GM12875 (cell line): ENCODE results near the gene TMEM141.

Experiments used
- H3K4me3 ChIP-seq: one replicate; pipeline ENCODE4 v1.5.1; 2011; ENCODE audit warnings: low read depth, low read length, control low read depth
- CTCF ChIP-seq: IDR thresholded peaks from 2 replicates; pipeline ENCODE4 v1.5.1; 2011; ENCODE audit warnings: low read depth, mild to moderate bottlenecking, control low read depth, inconsistent platforms, low read length, moderate library complexity, borderline replicate concordance; ENCODE audit not compliant: insufficient read depth

Gene TMEM141

DNA sequence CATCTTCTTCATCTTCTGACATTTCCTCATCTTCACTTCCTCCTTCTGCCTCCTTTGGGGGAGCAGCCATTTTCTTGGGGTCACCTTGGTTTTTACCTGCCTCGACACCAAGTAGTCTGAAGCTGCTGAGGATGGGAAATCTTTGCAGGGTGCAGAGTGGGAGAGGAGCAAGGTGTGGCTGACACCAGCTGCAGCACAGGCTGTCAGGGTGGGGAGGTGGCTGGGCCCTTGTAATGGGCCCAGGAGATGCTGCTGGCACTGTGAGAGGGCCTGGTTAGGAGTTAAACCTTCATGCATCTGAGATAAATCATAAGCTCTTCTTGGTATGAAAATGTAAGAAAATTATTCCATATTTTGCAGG, 24.3 kb downstream of the TMEM141 start:
- TF ChIP-seq CTCF, result no peak
- H3K4me3 ChIP-seq, result no peak overlapping the region

DNA sequence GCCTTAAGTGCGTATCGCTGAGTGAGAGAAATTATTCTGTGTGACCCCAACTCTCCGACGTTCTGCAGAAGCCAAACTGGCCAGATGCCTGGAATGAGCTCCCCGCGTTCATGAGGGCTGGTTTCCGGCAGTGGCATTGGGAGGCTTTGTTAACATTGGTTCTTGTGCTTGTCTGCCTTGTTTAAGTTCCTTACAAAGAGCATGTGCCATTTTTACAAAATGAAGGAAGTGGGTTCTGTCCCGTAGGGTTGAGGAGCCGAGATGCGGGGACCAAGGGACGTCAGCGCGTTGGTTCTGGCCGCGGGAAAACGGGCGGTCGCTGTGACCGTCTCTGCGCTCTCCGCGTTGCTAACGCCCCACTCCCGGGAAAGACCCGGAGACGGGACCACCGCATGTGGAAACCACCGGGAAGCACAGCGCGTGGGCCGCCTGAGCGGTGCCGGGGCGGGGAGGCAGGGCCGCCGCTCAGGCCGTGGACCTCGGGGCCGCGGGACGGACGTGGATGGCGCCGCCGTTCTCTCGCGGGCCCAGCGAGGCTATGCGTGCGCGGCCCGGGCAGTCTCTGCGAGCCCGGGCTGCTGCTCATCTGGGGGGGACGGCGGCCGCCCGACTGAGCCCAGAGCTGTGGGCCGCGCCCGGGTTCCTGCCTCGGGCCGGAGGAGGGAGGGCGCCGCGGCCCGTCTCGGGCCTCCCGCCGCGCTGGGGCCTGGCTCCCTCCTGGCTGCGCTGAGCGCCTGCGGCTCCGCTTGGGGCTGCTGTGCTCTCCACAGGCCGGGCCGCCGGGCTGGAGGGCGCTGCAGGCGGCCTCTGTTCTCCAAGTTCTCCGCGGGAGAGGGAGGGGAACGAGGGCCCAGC, 30.1 kb downstream of the TMEM141 start:
- no peak for TF ChIP-seq CTCF
- no peak overlapping the region for H3K4me3 ChIP-seq

DNA sequence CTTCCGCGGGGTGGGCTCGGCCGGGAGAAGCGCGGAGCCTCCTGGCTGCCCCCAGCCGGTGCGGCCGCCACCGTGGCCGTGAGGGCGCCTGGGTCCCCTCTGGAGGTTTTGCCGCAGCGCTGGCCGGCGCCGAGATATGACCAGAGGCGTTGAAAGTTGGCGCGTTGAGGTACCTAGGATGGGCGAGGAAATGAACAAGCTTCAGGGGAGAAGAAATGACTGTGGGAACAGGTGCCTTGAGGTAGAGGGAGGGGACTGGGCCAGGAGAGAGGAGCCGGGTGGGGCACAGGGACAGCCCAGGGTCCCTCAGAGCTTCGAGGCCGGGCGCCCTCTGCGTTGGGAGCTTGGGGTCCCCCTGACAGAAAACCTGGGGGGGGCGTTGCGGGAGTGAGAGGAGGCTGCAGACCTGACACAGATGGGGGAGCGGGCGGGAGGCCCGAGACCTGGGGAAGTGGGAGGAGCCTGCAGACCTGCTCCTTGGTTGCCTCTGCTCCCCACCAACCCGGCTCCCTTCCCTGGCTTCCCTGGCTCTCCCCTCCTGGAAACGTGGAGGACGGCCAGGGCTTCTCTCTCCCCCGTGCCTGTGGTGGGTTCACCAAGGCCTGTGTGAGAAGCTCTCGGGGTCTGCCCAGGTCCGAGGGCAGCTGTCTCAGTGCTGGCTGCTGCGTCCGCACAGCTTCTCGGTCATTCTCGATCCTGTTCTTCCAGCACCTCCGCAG, 30.8 kb downstream of the TMEM141 start:
- no peak overlapping the region for H3K4me3 ChIP-seq
- no peak for TF ChIP-seq CTCF

- no peak overlapping the region for H3K4me3 ChIP-seq
- TF ChIP-seq CTCF, result no peak
Measured at GRCh38 chr9:136823136-136824046, 32.2 kb downstream of the TMEM141 start.

- TF ChIP-seq CTCF, result no peak
- no peak overlapping the region for H3K4me3 ChIP-seq
Measured at GRCh38 chr9:136824496-136825225, 33.5 kb downstream of the TMEM141 start.

DNA sequence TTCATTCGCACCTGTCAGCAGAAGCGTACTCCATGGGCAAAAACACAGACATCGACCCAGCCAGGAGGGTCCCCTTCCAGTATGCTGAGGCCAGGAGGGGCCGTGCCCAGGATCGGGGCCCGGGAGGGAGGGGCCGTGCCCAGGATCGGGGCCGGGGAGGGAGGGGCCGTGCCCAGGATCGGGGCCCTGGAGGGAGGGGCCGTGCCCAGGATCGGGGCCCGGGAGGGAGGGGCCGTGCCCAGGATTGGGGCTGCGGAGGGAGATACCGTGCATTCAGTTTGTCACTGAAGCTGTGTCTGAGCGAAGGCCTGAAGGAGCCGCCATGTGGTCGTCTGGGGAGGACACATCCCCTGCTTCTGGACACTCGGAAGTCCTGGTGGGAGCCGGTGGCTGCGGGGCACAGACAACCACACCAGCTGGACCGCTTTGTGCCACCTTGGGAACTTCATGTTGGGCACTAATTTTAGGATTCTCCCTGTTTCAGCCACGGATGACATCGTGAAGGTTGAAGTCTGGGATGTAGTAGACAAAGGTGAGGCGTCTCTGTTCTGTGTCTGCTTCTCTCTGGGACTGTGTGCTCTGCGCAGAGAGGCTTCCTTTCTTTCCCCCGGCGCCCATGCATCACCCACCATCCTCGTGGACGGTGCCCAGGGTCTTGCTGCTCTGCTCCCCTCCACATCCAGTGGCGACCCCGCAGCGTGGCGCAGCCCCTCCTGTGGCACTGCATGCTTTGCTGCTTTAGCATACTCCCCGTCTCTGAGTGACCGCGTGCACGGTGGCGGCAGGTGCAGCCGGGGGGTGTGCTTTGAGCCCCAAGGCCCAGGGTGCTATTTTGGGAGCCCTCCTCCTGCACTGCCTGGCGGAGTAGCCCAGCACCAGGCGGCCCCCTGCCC, 34.4 kb downstream of the TMEM141 start:
- H3K4me3 ChIP-seq, result no peak overlapping the region
- no peak for TF ChIP-seq CTCF
